IMR-90 (cell line): ENCODE measurements around the gene OPCML. TPM values are rescaled to one million over a fixed set of nuclear protein-coding genes. Genes with fewer than 3 reads are reported as not detected.

Source experiments
- ATAC-seq: fragments of 200-7000 bp; cut with Tn5 transposase; 2 replicates; pipeline ENCODE4 v1.9.1; 2020; ENCODE audit warnings: low read depth, mild to moderate bottlenecking, moderate library complexity
- BruUV-seq: library from RNA; stranded (reverse); fragments of 400-500 nt; replicated peaks from 2 replicates; lab custom pipeline; 2021; lab: Mats Ljungman, UMichigan
- CTCF ChIA-PET: fragments of 300-600 bp; formaldehyde crosslinking; extraction: SDS; loops from one replicate; lab custom pipeline; 2021; ENCODE audit warnings: antibody characterized with exemption; lab: Yijun Ruan, JAX
- POLR2A ChIA-PET: fragments of 300-600 bp; sonication (Branson Sonifier 250); formaldehyde crosslinking; loops from one replicate; lab custom pipeline; 2022; ENCODE audit warnings: antibody characterized with exemption; ENCODE audit not compliant: unreplicated experiment; lab: Charles Lee
- DNase-seq: peaks from one replicate; pipeline ENCODE4 v3.0.0; 2013
- H2AFZ ChIP-seq: replicated peaks from 2 replicates; pipeline ENCODE3; 2013; ENCODE audit warnings: low read length, mild to moderate bottlenecking; ENCODE audit not compliant: poor library complexity
- H2AK5ac ChIP-seq: 2 replicates; pipeline ENCODE4 v1.6.1; 2013; ENCODE audit warnings: low read depth, low read length, inconsistent platforms
- H2AK9ac ChIP-seq: replicated peaks from 2 replicates; pipeline ENCODE3; 2013; ENCODE audit warnings: mild to moderate bottlenecking, low read depth, low read length, moderate library complexity; ENCODE audit not compliant: poor library complexity
- H2BK120ac ChIP-seq: 2 replicates; pipeline ENCODE4 v1.6.1; 2013; ENCODE audit warnings: low read depth, low read length, inconsistent platforms
- H2BK15ac ChIP-seq: 3 replicates; pipeline ENCODE4 v1.6.1; 2013; ENCODE audit warnings: low read depth, low read length, inconsistent platforms
- H2BK20ac ChIP-seq: 2 replicates; pipeline ENCODE4 v1.6.1; 2013; ENCODE audit warnings: low read depth, mild to moderate bottlenecking, inconsistent platforms, low read length, moderate library complexity
- H2BK5ac ChIP-seq: 2 replicates; pipeline ENCODE4 v1.6.1; 2013; ENCODE audit warnings: mild to moderate bottlenecking, low read depth, low read length, inconsistent platforms; ENCODE audit not compliant: poor library complexity, severe bottlenecking
- H3K14ac ChIP-seq: replicated peaks from 2 replicates; pipeline ENCODE4 v1.6.1; 2013; ENCODE audit warnings: low read depth, low read length, inconsistent platforms
- H3K18ac ChIP-seq: 2 replicates; pipeline ENCODE4 v1.6.1; 2013; ENCODE audit warnings: low read depth, low read length, control low read depth
- H3K23ac ChIP-seq: 2 replicates; pipeline ENCODE4 v1.6.1; 2013; ENCODE audit warnings: low read depth, low read length, inconsistent platforms
- H3K27ac ChIP-seq: 2 replicates; pipeline ENCODE4 v1.5.1; 2013; ENCODE audit warnings: mild to moderate bottlenecking, control low read depth, low read length; ENCODE audit not compliant: insufficient read depth
- H3K27me3 ChIP-seq: 2 replicates; pipeline ENCODE4 v1.6.1; 2013; ENCODE audit warnings: low read length; ENCODE audit not compliant: control insufficient read depth, insufficient read depth
- H3K36me3 ChIP-seq: 2 replicates; pipeline ENCODE4 v1.6.1; 2013; ENCODE audit warnings: low read length, mixed read lengths; ENCODE audit not compliant: control insufficient read depth, insufficient read depth
- H3K4ac ChIP-seq: 2 replicates; pipeline ENCODE4 v1.6.1; 2013; ENCODE audit warnings: low read depth, low read length, inconsistent platforms
- H3K4me1 ChIP-seq: 2 replicates; pipeline ENCODE4 v1.6.1; 2013; ENCODE audit warnings: low read length, mixed read lengths; ENCODE audit not compliant: control insufficient read depth, insufficient read depth
- H3K4me2 ChIP-seq: 2 replicates; pipeline ENCODE4 v1.6.1; 2013; ENCODE audit warnings: low read depth, mild to moderate bottlenecking, control low read depth, low read length, moderate library complexity
- H3K4me3 ChIP-seq: 2 replicates; pipeline ENCODE4 v1.5.1; 2013; ENCODE audit warnings: low read depth, mild to moderate bottlenecking, control low read depth, low read length, moderate library complexity; ENCODE audit not compliant: insufficient read depth
- H3K56ac ChIP-seq: 2 replicates; pipeline ENCODE4 v1.6.1; 2013; ENCODE audit warnings: low read length, inconsistent platforms; ENCODE audit not compliant: insufficient read depth; ENCODE audit errors: extremely low read depth
- H3K79me1 ChIP-seq, 2 experiments: 2 replicates each; pipeline ENCODE4 v1.6.1; 2013; ENCODE audit warnings: low read length in 2 of 2, inconsistent platforms in 1 of 2, low read depth in 1 of 2
- H3K9ac ChIP-seq: 2 replicates; pipeline ENCODE4 v1.6.1; 2013; ENCODE audit warnings: low read depth, low read length, control low read depth
- H3K9me1 ChIP-seq: 2 replicates; pipeline ENCODE4 v1.6.1; 2013; ENCODE audit warnings: low read length, inconsistent platforms; ENCODE audit not compliant: insufficient read depth
- H3K9me3 ChIP-seq: 2 replicates; pipeline ENCODE4 v1.6.1; 2013; ENCODE audit warnings: low read length; ENCODE audit not compliant: control insufficient read depth, insufficient read depth
- H4K20me1 ChIP-seq: 2 replicates; pipeline ENCODE4 v1.6.1; 2013; ENCODE audit warnings: low read length, inconsistent platforms; ENCODE audit not compliant: insufficient read depth
- H4K5ac ChIP-seq: 2 replicates; pipeline ENCODE4 v1.6.1; 2013; ENCODE audit warnings: mild to moderate bottlenecking, low read depth, low read length, control low read depth
- H4K8ac ChIP-seq, 2 experiments: 2 replicates each; pipeline ENCODE4 v1.6.1; 2013; ENCODE audit warnings: low read depth in 2 of 2, low read length in 2 of 2, control low read depth in 1 of 2, inconsistent platforms in 1 of 2
- H4K91ac ChIP-seq: 2 replicates; pipeline ENCODE4 v1.6.1; 2013; ENCODE audit warnings: low read depth, low read length, inconsistent platforms; ENCODE audit not compliant: insufficient read depth
- CEBPB ChIP-seq: IDR thresholded peaks from 2 replicates; pipeline ENCODE4 v1.6.1; 2012; ENCODE audit warnings: low read depth, low read length, improper control_type of control experiment
- CHD1 ChIP-seq: IDR thresholded peaks from 2 replicates; pipeline ENCODE4 v1.6.1; 2012; ENCODE audit warnings: low read depth, low read length, improper control_type of control experiment
- MAFK ChIP-seq: IDR thresholded peaks from 2 replicates; pipeline ENCODE4 v1.6.1; 2012; ENCODE audit warnings: low read depth, low read length, improper control_type of control experiment
- MAZ ChIP-seq: IDR thresholded peaks from 2 replicates; pipeline ENCODE4 v1.6.1; 2012; ENCODE audit warnings: low read depth, mild to moderate bottlenecking, low read length, improper control_type of control experiment, moderate library complexity, borderline replicate concordance
- NFE2L2 ChIP-seq: fragments of 150-350 bp; IDR thresholded peaks from 2 replicates; pipeline ENCODE4 v1.6.1; 2016; ENCODE audit warnings: low read depth, mild to moderate bottlenecking, low read length
- POLR2A ChIP-seq: IDR thresholded peaks from 2 replicates; pipeline ENCODE4 v1.6.1; 2012; ENCODE audit warnings: mild to moderate bottlenecking, low read depth, low read length
- RAD21 ChIP-seq: IDR thresholded peaks from 2 replicates; pipeline ENCODE4 v1.6.1; 2012; ENCODE audit warnings: low read length, improper control_type of control experiment
- SMC3 ChIP-seq: fragments of 150-350 bp; IDR thresholded peaks from 2 replicates; pipeline ENCODE4 v1.6.1; 2016; ENCODE audit warnings: low read depth, mild to moderate bottlenecking, antibody characterized with exemption, low read length, moderate library complexity
- USF2 ChIP-seq: fragments of 150-350 bp; IDR thresholded peaks from 2 replicates; pipeline ENCODE4 v1.6.1; 2017; ENCODE audit warnings: mild to moderate bottlenecking, antibody characterized with exemption, low read length, low read depth
- WGBS, 2 experiments: methylation state at CpG; one replicate each; pipeline versions ENCODE4 v1.1.5 to v1.1.7; 2013; ENCODE audit warnings: missing lambda C conversion rate in 2 of 2; ENCODE audit not compliant: insufficient read length in 1 of 2; ENCODE audit errors: extremely low coverage in 2 of 2; 5-methylcytosine and 5-hydroxymethylcytosine counted together
- dilution Hi-C: fragments of 300-500 bp; cut with HindIII; formaldehyde crosslinking; loops from one replicate; pipeline ENCODE4 v1.14.3; 2018; ENCODE audit warnings: low sequenced_read_pairs; ENCODE audit not compliant: unreplicated experiment
- in situ Hi-C: fragments of 300-500 bp; cut with MboI; formaldehyde crosslinking; loops from 3 replicates; pipeline ENCODE4 v1.14.3; 2019; ENCODE audit warnings: low sequenced_read_pairs, inconsistent platforms, mixed read lengths
- intact Hi-C: fragments of 100-400 bp; cut with micrococcal nuclease; formaldehyde crosslinking; loops from 2 replicates; pipeline ENCODE4 v1.10.0; 2022
- polyA plus RNA-seq, 3 experiments: library from polyadenylated mRNA; depleted of rRNA; stranded (reverse); fragments of >200 nt; gene quantifications; 2 replicates each; pipeline ENCODE4 v1.2.3, GENCODE V29; 2012; ENCODE audit warnings: low replicate concordance in 1 of 3
- total RNA-seq: library from RNA; depleted of rRNA; stranded (reverse); fragments of >200 nt; gene quantifications from 2 replicates; pipeline ENCODE4 v1.2.3, GENCODE V29; 2012
- TF ChIP-seq, protein P1 (sequence below): conservative IDR thresholded peaks from 2 replicates; pipeline ENCODE4 v1.5.1; 2012; ENCODE audit warnings: mild to moderate bottlenecking, low read depth, low read length, improper control_type of control experiment

Gene OPCML
- total and polyA plus RNA-seq, 2 of the 4 experiments (the other 2 are of a cell fraction), result under 0.01 to 2.6 TPM

- WGBS, 2 experiments, result no CpG with 5 or more reads among the region's 4 CpGs
- BruUV-seq, result no TSS peak
- in situ Hi-C loops, result no loop called here
- Histone ChIP-seq H3K9ac (no peak overlapping the region), H3K4me3 (no peak overlapping the region), H2AK9ac (no peak overlapping the region), H2AFZ (no peak overlapping the region), H2BK120ac (no peak overlapping the region), H3K79me1 (no peaks in the 10 kb centered on the region), H3K18ac (no peak overlapping the region), H3K4ac (no peak overlapping the region), H2BK5ac (no peak overlapping the region), H3K9me1 (no peaks in the 10 kb centered on the region), H3K27ac (no peak overlapping the region), H2AK5ac (no peak overlapping the region), H3K27me3 (no peaks in the 10 kb centered on the region), H3K4me1 (no peaks in the 10 kb centered on the region), H3K9me3 (peaks cover 20% of the 10 kb centered on the region), H4K91ac (no peak overlapping the region), H2BK15ac (no peak overlapping the region), H4K8ac (no peak overlapping the region), H3K14ac (no peak overlapping the region), H3K23ac (no peak overlapping the region), H3K56ac (no peak overlapping the region; the same call in 1 of the 2 replicates), H4K5ac (no peak overlapping the region), H2BK20ac (no peak overlapping the region), H3K4me2 (no peak overlapping the region), H3K36me3 (no peaks in the 10 kb centered on the region), H4K20me1 (no peaks in the 10 kb centered on the region)
- no peak for ATAC-seq
- no peak for DNase-seq
- intact Hi-C loops, result no loop called here
- ChIA-PET CTCF (no interaction called here), POLR2A (no interaction called here)
- dilution Hi-C loops, result no loop called here
- TF ChIP-seq MAZ (no peak), CEBPB (no peak), SMC3 (no peak), POLR2A (no peak), RAD21 (no peak), CHD1 (no peak), NFE2L2 (no peak), USF2 (no peak), MAFK (no peak)
- TF ChIP-seq, protein P1, sequence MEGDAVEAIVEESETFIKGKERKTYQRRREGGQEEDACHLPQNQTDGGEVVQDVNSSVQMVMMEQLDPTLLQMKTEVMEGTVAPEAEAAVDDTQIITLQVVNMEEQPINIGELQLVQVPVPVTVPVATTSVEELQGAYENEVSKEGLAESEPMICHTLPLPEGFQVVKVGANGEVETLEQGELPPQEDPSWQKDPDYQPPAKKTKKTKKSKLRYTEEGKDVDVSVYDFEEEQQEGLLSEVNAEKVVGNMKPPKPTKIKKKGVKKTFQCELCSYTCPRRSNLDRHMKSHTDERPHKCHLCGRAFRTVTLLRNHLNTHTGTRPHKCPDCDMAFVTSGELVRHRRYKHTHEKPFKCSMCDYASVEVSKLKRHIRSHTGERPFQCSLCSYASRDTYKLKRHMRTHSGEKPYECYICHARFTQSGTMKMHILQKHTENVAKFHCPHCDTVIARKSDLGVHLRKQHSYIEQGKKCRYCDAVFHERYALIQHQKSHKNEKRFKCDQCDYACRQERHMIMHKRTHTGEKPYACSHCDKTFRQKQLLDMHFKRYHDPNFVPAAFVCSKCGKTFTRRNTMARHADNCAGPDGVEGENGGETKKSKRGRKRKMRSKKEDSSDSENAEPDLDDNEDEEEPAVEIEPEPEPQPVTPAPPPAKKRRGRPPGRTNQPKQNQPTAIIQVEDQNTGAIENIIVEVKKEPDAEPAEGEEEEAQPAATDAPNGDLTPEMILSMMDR, result no peak
Measured at GRCh38 chr11:133123796-133124195, 408.5 kb downstream of the OPCML start.
